Measurements from ENCODE around the gene UBE2QL1.

DNA sequence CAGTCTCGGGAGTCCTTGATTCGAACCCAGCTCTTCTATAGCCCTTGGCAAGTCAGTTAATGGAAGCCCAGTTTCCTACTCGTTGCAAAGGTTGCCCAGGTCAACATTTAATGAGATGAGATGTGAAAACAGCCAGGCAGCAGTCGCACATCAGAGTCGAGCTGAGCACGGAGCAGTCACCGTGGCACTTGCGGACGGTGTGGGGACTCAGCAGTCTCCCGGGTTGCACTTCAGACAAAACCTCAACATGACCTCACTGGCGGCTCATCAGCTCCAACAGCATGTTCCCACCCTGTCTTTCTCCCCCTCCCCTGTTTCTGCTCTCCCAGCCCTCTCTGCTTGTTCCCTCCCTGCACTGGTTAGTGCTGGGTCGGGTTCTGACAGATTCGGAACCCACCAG, 35.8 kb downstream of the UBE2QL1 start:
- TF ChIP-seq, protein P1, sequence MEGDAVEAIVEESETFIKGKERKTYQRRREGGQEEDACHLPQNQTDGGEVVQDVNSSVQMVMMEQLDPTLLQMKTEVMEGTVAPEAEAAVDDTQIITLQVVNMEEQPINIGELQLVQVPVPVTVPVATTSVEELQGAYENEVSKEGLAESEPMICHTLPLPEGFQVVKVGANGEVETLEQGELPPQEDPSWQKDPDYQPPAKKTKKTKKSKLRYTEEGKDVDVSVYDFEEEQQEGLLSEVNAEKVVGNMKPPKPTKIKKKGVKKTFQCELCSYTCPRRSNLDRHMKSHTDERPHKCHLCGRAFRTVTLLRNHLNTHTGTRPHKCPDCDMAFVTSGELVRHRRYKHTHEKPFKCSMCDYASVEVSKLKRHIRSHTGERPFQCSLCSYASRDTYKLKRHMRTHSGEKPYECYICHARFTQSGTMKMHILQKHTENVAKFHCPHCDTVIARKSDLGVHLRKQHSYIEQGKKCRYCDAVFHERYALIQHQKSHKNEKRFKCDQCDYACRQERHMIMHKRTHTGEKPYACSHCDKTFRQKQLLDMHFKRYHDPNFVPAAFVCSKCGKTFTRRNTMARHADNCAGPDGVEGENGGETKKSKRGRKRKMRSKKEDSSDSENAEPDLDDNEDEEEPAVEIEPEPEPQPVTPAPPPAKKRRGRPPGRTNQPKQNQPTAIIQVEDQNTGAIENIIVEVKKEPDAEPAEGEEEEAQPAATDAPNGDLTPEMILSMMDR (conservative IDR thresholded peaks at IDR 0.05; ENCODE audit: low read depth, low read length), result no peak
- TF ChIP-seq EZH2 (IDR thresholded peaks at IDR 0.05; ENCODE audit: borderline replicate concordance, low read depth, low read length, poor library complexity, severe bottlenecking), result no peak
